Fibroblast of lung (primary cell): Measurements from ENCODE around the gene L2HGDH. TPM values are rescaled to one million over a fixed set of nuclear protein-coding genes. Genes with fewer than 3 reads are reported as not detected.

Source experiments
- DNase-seq, 2 donors: peaks; one replicate each; pipeline versions ENCODE4 v3.0.0 to v3.0.0-alpha.2; 2010; ENCODE audit warnings: low read depth in 2 of 2
- H2AFZ ChIP-seq: 2 replicates; pipeline ENCODE4 v1.5.1; 2012; ENCODE audit warnings: low read length, control low read depth, inconsistent platforms
- H3K27ac ChIP-seq: 2 replicates; pipeline ENCODE4 v1.5.1; 2011; ENCODE audit warnings: low read length, control low read depth; ENCODE audit not compliant: insufficient read depth
- H3K27me3 ChIP-seq: 2 replicates; pipeline ENCODE4 v1.5.1; 2011; ENCODE audit warnings: mild to moderate bottlenecking, low read length; ENCODE audit not compliant: control insufficient read depth, insufficient read depth
- H3K36me3 ChIP-seq: 2 replicates; pipeline ENCODE4 v1.5.1; 2011; ENCODE audit warnings: low read length; ENCODE audit not compliant: control insufficient read depth, insufficient read depth
- H3K4me1 ChIP-seq: 2 replicates; pipeline ENCODE4 v1.5.1; 2011; ENCODE audit warnings: low read length; ENCODE audit not compliant: control insufficient read depth, insufficient read depth; ENCODE audit errors: extremely low read depth
- H3K4me2 ChIP-seq: 2 replicates; pipeline ENCODE4 v1.5.1; 2011; ENCODE audit warnings: low read length, control low read depth; ENCODE audit not compliant: insufficient read depth; ENCODE audit errors: extremely low read depth
- H3K4me3 ChIP-seq, 4 experiments: fragments of 200-600 bp in 1 of 4; sonication (generic) in 1 of 4; replicated peaks in 1 of 4; 2 replicates each; pipeline ENCODE4 v1.5.1; 2011 to 2016; ENCODE audit warnings: low read length in 4 of 4, low read depth in 3 of 4, mild to moderate bottlenecking in 3 of 4, control low read depth in 2 of 4, inconsistent platforms in 1 of 4, mixed read lengths in 1 of 4; ENCODE audit not compliant: insufficient read depth in 1 of 4; ENCODE audit errors: control extremely low read depth in 1 of 4
- H3K79me2 ChIP-seq: 2 replicates; pipeline ENCODE4 v1.5.1; 2012; ENCODE audit warnings: mild to moderate bottlenecking, low read length, inconsistent platforms; ENCODE audit not compliant: control insufficient read depth, insufficient read depth
- H3K9ac ChIP-seq: 2 replicates; pipeline ENCODE4 v1.5.1; 2011; ENCODE audit warnings: mild to moderate bottlenecking, low read length, control low read depth; ENCODE audit not compliant: insufficient read depth
- H3K9me3 ChIP-seq: 2 replicates; pipeline ENCODE4 v1.5.1; 2012; ENCODE audit warnings: low read depth, low read length; ENCODE audit not compliant: control insufficient read depth, insufficient read depth
- H4K20me1 ChIP-seq: 2 replicates; pipeline ENCODE4 v1.5.1; 2011; ENCODE audit warnings: low read length; ENCODE audit not compliant: control insufficient read depth, insufficient read depth; ENCODE audit errors: extremely low read depth
- CTCF ChIP-seq, 2 donors: IDR thresholded peaks in 1 of 2; conservative IDR thresholded peaks in 1 of 2; 1 replicate in 1 of 2; 2 replicates in 1 of 2; pipeline ENCODE4 v1.5.1; 2011 to 2012; ENCODE audit warnings: low read length in 2 of 2, control low read depth in 1 of 2, inconsistent platforms in 1 of 2, low read depth in 1 of 2, mild to moderate bottlenecking in 1 of 2
- EZH2 ChIP-seq: IDR thresholded peaks from 2 replicates; pipeline ENCODE4 v1.5.1; 2012; ENCODE audit warnings: low read length, control low read depth, mild to moderate bottlenecking; ENCODE audit errors: missing control alignments
- polyA plus RNA-seq, 2 donors: library from polyadenylated mRNA; depleted of rRNA in 1 of 2; stranded (reverse) in 1 of 2; unstranded in 1 of 2; fragments of >200 nt; gene quantifications; 2 replicates each; pipeline ENCODE4 v1.2.1, GENCODE V29; 2011 to 2012; ENCODE audit warnings: missing spikeins in 1 of 2
- total RNA-seq: library from RNA; depleted of rRNA; stranded (reverse); fragments of >200 nt; gene quantifications from 2 replicates; pipeline ENCODE4 v1.2.1, GENCODE V29; 2014

L2HGDH gene
- total and polyA plus RNA-seq, 2 donors (not counting 1 experiment from before 2014, with no cell fraction given) = 3.0 to 3.8 TPM

GRCh38 chr14:50242566-50243310 lies 69.3 kb downstream of the L2HGDH start:
- H3K4me3 ChIP-seq = no peak overlapping the region
- no peak for TF ChIP-seq CTCF (conservative IDR thresholded peaks at IDR 0.05 in 1 of 2, IDR thresholded peaks at IDR 0.05 in 1 of 2; ENCODE audit: low read depth in 1 of 2, low read length in 2 of 2)
- TF ChIP-seq EZH2 = no peak
- DNase-seq = no peak
- H2AFZ ChIP-seq = no peak overlapping the region
- H3K4me1 ChIP-seq = no peaks in the 10 kb centered on the region
- no peaks in the 10 kb centered on the region for H3K27me3 ChIP-seq
- H3K4me2 ChIP-seq = no peak overlapping the region
- no peaks in the 10 kb centered on the region for H3K36me3 ChIP-seq
- no peak overlapping the region for H3K27ac ChIP-seq
- no peaks in the 10 kb centered on the region for H4K20me1 ChIP-seq
- H3K79me2 ChIP-seq = no peaks in the 10 kb centered on the region
- no peaks in the 10 kb centered on the region for H3K9me3 ChIP-seq
- no peak overlapping the region for H3K9ac ChIP-seq

GRCh38 chr14:50242096-50242495 lies 69.9 kb downstream of the L2HGDH start:
- no peak overlapping the region for H3K4me2 ChIP-seq
- no peaks in the 10 kb centered on the region for H3K36me3 ChIP-seq
- no peak for DNase-seq
- H3K4me1 ChIP-seq = no peaks in the 10 kb centered on the region
- TF ChIP-seq CTCF (conservative IDR thresholded peaks at IDR 0.05 in 1 of 2, IDR thresholded peaks at IDR 0.05 in 1 of 2; ENCODE audit: low read depth in 1 of 2, low read length in 2 of 2) (no peak), EZH2 (no peak)
- no peak overlapping the region for H3K4me3 ChIP-seq
- H4K20me1 ChIP-seq = no peaks in the 10 kb centered on the region
- H3K79me2 ChIP-seq = no peaks in the 10 kb centered on the region
- no peak overlapping the region for H3K27ac ChIP-seq
- no peaks in the 10 kb centered on the region for H3K9me3 ChIP-seq
- H3K27me3 ChIP-seq = no peaks in the 10 kb centered on the region
- H3K9ac ChIP-seq = no peak overlapping the region
- no peak overlapping the region for H2AFZ ChIP-seq

- Histone ChIP-seq H3K9ac (no peak overlapping the region), H3K4me1 (no peaks in the 10 kb centered on the region), H3K36me3 (no peaks in the 10 kb centered on the region), H3K9me3 (no peaks in the 10 kb centered on the region), H3K27me3 (no peaks in the 10 kb centered on the region), H3K4me3 (no peak overlapping the region), H3K4me2 (no peak overlapping the region), H2AFZ (no peak overlapping the region), H3K79me2 (no peaks in the 10 kb centered on the region), H4K20me1 (no peaks in the 10 kb centered on the region), H3K27ac (no peak overlapping the region)
- DNase-seq = no peak
- TF ChIP-seq CTCF (conservative IDR thresholded peaks at IDR 0.05 in 1 of 2, IDR thresholded peaks at IDR 0.05 in 1 of 2; ENCODE audit: low read depth in 1 of 2, low read length in 2 of 2) (no peak), EZH2 (no peak)
Observed at GRCh38 chr14:50237427-50237826, 74.6 kb downstream of the L2HGDH start.
